GM12891 (cell line): ENCODE data around the gene RNU4-1.

Experiments
- POLR2A ChIP-seq: IDR thresholded peaks from 2 replicates; pipeline ENCODE4 v1.6.1; 2011; ENCODE audit warnings: low read depth, low read length, control low read depth
- POLR2AphosphoS5 ChIP-seq: IDR thresholded peaks from 2 replicates; pipeline ENCODE4 v1.6.1; 2011; ENCODE audit warnings: low read depth, low read length, control low read depth
- POU2F2 ChIP-seq: IDR thresholded peaks from 2 replicates; pipeline ENCODE4 v1.6.1; 2011; ENCODE audit warnings: low read depth, mild to moderate bottlenecking, control low read depth, low read length, moderate library complexity
- SPI1 ChIP-seq: IDR thresholded peaks from 2 replicates; pipeline ENCODE4 v1.6.1; 2011; ENCODE audit warnings: low read depth, low read length, control low read depth
- TAF1 ChIP-seq: IDR thresholded peaks from 2 replicates; pipeline ENCODE4 v1.6.1; 2011; ENCODE audit warnings: low read depth, low read length, control low read depth

- TF ChIP-seq POLR2A (no peak), TAF1 (no peak), POU2F2 (no peak), POLR2AphosphoS5 (no peak), SPI1 (no peak)
These were observed 14.6 kb downstream of the RNU4-1 start for GRCh38 chr12:120278137-120279069.
